Measurements from ENCODE around the gene F8. TPM values are rescaled to one million over a fixed set of nuclear protein-coding genes. Genes with fewer than 3 reads are reported as not detected.

Gene F8
- total RNA-seq, 1 experiment from 2014 or later, result 0.20 TPM

- Histone ChIP-seq H3K27me3 (replicated peaks; ENCODE audit: control insufficient read depth, insufficient read depth, low read length) (no peaks in the 10 kb centered on the region), H3K4me3 (ENCODE audit: low read depth, low read length) (no peak overlapping the region), H3K9me3 (no peaks in the 10 kb centered on the region), H3K4me1 (no peaks in the 10 kb centered on the region), H3K36me3 (ENCODE audit: control insufficient read depth, insufficient read depth, low read length) (no peaks in the 10 kb centered on the region)
- Mint-ChIP-seq H3K36me3 (ENCODE audit: insufficient read depth, unreplicated experiment) (no peaks in the 10 kb centered on the region), H3K27ac (ENCODE audit: unreplicated experiment) (no peak overlapping the region), H3K4me1 (ENCODE audit: low read depth, unreplicated experiment) (no peaks in the 10 kb centered on the region), H3K4me3 (ENCODE audit: unreplicated experiment) (no peak overlapping the region), H3K9me3 (ENCODE audit: unreplicated experiment) (no peaks in the 10 kb centered on the region), H3K27me3 (ENCODE audit: insufficient read depth, unreplicated experiment) (no peaks in the 10 kb centered on the region)
- TF ChIP-seq, protein P1, sequence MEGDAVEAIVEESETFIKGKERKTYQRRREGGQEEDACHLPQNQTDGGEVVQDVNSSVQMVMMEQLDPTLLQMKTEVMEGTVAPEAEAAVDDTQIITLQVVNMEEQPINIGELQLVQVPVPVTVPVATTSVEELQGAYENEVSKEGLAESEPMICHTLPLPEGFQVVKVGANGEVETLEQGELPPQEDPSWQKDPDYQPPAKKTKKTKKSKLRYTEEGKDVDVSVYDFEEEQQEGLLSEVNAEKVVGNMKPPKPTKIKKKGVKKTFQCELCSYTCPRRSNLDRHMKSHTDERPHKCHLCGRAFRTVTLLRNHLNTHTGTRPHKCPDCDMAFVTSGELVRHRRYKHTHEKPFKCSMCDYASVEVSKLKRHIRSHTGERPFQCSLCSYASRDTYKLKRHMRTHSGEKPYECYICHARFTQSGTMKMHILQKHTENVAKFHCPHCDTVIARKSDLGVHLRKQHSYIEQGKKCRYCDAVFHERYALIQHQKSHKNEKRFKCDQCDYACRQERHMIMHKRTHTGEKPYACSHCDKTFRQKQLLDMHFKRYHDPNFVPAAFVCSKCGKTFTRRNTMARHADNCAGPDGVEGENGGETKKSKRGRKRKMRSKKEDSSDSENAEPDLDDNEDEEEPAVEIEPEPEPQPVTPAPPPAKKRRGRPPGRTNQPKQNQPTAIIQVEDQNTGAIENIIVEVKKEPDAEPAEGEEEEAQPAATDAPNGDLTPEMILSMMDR (IDR thresholded peaks at IDR 0.05; ENCODE audit: insufficient read depth in 1 of 2, low read depth in 1 of 2, low read length in 1 of 2, severe bottlenecking in 1 of 2, unreplicated experiment in 1 of 2), result no peak
- CTCF ChIA-PET, result no interaction called here
- POLR2A ChIA-PET, result no interaction called here
- intact Hi-C loops (cut with micrococcal nuclease; ENCODE audit: unreplicated experiment), result no loop called here
- no peak for DNase-seq
- BruUV-seq (replicated peaks), result no TSS peak
These were observed 113.7 kb downstream of the F8 start for GRCh38 chrX:154908821-154909220.

- intact Hi-C loops (cut with micrococcal nuclease; ENCODE audit: unreplicated experiment), result no loop called here
- ChIA-PET POLR2A (no interaction called here), CTCF (interaction anchor here (1.0 kb wide), 1 partner anchor 16 kb away, joined by 3 read pairs; no protein-coding TSS in a partner anchor)
- Histone ChIP-seq H3K4me3 (ENCODE audit: low read depth, low read length) (no peak overlapping the region), H3K36me3 (ENCODE audit: control insufficient read depth, insufficient read depth, low read length) (no peaks in the 10 kb centered on the region), H3K27me3 (replicated peaks; ENCODE audit: control insufficient read depth, insufficient read depth, low read length) (no peaks in the 10 kb centered on the region), H3K4me1 (no peaks in the 10 kb centered on the region), H3K9me3 (no peaks in the 10 kb centered on the region)
- Mint-ChIP-seq H3K27ac (ENCODE audit: unreplicated experiment) (no peak overlapping the region), H3K36me3 (ENCODE audit: insufficient read depth, unreplicated experiment) (no peaks in the 10 kb centered on the region), H3K4me1 (ENCODE audit: low read depth, unreplicated experiment) (no peaks in the 10 kb centered on the region), H3K4me3 (ENCODE audit: unreplicated experiment) (no peak overlapping the region), H3K9me3 (ENCODE audit: unreplicated experiment) (no peaks in the 10 kb centered on the region), H3K27me3 (ENCODE audit: insufficient read depth, unreplicated experiment) (peaks cover 3% of the 10 kb centered on the region)
- TF ChIP-seq, protein P1 (IDR thresholded peaks at IDR 0.05; ENCODE audit: insufficient read depth in 1 of 2, low read depth in 1 of 2, low read length in 1 of 2, severe bottlenecking in 1 of 2, unreplicated experiment in 1 of 2), result no peak
- no TSS peak for BruUV-seq (replicated peaks)
- no peak for DNase-seq
These were observed 120.1 kb downstream of the F8 start for GRCh38 chrX:154902408-154902807.

GRCh38 chrX:154900323-154900722 is 122.2 kb downstream of the F8 start:
- Mint-ChIP-seq H3K27ac (ENCODE audit: unreplicated experiment) (no peak overlapping the region), H3K4me1 (ENCODE audit: low read depth, unreplicated experiment) (no peaks in the 10 kb centered on the region), H3K9me3 (ENCODE audit: unreplicated experiment) (no peaks in the 10 kb centered on the region), H3K27me3 (ENCODE audit: insufficient read depth, unreplicated experiment) (peaks cover 4% of the 10 kb centered on the region), H3K4me3 (ENCODE audit: unreplicated experiment) (no peak overlapping the region), H3K36me3 (ENCODE audit: insufficient read depth, unreplicated experiment) (no peaks in the 10 kb centered on the region)
- H3K4me3 ChIP-seq (ENCODE audit: low read depth, low read length), result no peak overlapping the region
- BruUV-seq (replicated peaks), result no TSS peak
- ChIA-PET POLR2A (no interaction called here), CTCF (no interaction called here)
- H3K9me3 ChIP-seq, result no peaks in the 10 kb centered on the region
- no peak for DNase-seq
- H3K36me3 ChIP-seq (ENCODE audit: control insufficient read depth, insufficient read depth, low read length), result no peaks in the 10 kb centered on the region
- H3K4me1 ChIP-seq, result no peaks in the 10 kb centered on the region
- TF ChIP-seq, protein P1 (IDR thresholded peaks at IDR 0.05; ENCODE audit: insufficient read depth in 1 of 2, low read depth in 1 of 2, low read length in 1 of 2, severe bottlenecking in 1 of 2, unreplicated experiment in 1 of 2), result no peak
- intact Hi-C loops (cut with micrococcal nuclease; ENCODE audit: unreplicated experiment), result no loop called here
- H3K27me3 ChIP-seq (replicated peaks; ENCODE audit: control insufficient read depth, insufficient read depth, low read length), result no peaks in the 10 kb centered on the region
